Peyer's patch (tissue), 4 donors: ENCODE data around the gene EFHC1.

ENCODE experiments used
- CTCF ChIP-seq, 6 experiments: fragments of 450-650 bp in 4 of 6; fragments of 200-600 bp in 2 of 6; sonication (generic) in 1 of 6; IDR thresholded peaks; one replicate each; pipeline ENCODE4 v1.5.1; 2017 to 2019; ENCODE audit warnings: antibody characterized with exemption in 6 of 6, mild to moderate bottlenecking in 3 of 6, moderate library complexity in 1 of 6
- POLR2A ChIP-seq, 2 donors: fragments of 450-650 bp; IDR thresholded peaks; one replicate each; pipeline ENCODE4 v1.5.1; 2017; ENCODE audit warnings: antibody characterized with exemption in 2 of 2, mild to moderate bottlenecking in 2 of 2, moderate library complexity in 2 of 2

- TF ChIP-seq CTCF (IDR thresholded peaks at IDR 0.05) (no peak), POLR2A (IDR thresholded peaks at IDR 0.05) (no peak)
Observed at GRCh38 chr6:52515219-52515960, 95.2 kb downstream of the EFHC1 start.
